ENCODE data around the gene PCGF5. TPM values are rescaled to one million over a fixed set of nuclear protein-coding genes. Genes with fewer than 3 reads are reported as not detected.

Gene PCGF5
- polyA plus RNA-seq, 1 of the 3 experiments (the other 2 are of a cell fraction), result 14.5 TPM

DNA sequence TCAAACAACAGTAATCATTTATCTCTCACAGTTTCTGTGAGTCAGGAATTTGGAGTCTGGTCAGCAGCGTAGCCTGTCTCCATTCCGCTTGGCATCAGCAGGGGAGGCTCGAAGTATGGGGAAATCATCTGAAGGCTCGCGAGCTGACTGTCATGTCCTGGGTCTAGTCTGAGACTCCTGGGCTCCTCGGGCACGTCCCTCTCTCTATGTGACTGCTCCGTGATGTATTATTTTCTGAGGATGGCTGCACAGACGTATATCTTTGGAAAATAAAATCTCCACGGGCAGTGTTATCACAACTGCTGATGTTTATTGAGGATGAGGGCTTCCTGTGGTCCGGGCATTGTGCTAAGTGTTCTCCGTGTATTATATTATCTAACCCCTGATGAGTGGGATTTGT is 23.3 kb upstream of the PCGF5 start:
- Histone ChIP-seq H3K4me1 (ENCODE audit: control insufficient read depth in 1 of 2, insufficient read depth in 2 of 2, low read depth in 1 of 2, low read length in 1 of 2) (peaks cover 0 to 11% of the 10 kb centered on the region in 2 experiments; a peak in 2 of 4 replicates), H4K20me1 (ENCODE audit: insufficient read depth) (no peaks in the 10 kb centered on the region), H2AFZ (ENCODE audit: low read depth) (no peak overlapping the region), H3K4me2 (peak overlapping the region; percentile 56), H3K27me3 (ENCODE audit: insufficient read depth) (no peaks in the 10 kb centered on the region), H3K4me3 (ENCODE audit: low read depth in 2 of 2, low read length in 1 of 2) (no peak overlapping the region), H3K9ac (0 out of 2 replicates have a peak overlapping the region, but pooled peaks have one; percentile 12), H3K27ac (ENCODE audit: low read depth in 2 of 2, low read length in 1 of 2) (peak overlapping the region in 1 of 2 experiments; percentile 40; a peak in 2 of 4 replicates), H3K9me2 (no peaks in the 10 kb centered on the region), H3K36me3 (replicated peaks in 1 of 2; ENCODE audit: control insufficient read depth in 1 of 2, insufficient read depth in 2 of 2, low read length in 1 of 2) (no peaks in the 10 kb centered on the region), H3K9me3 (no peaks in the 10 kb centered on the region), H3K79me2 (ENCODE audit: insufficient read depth) (peaks cover 50% of the 10 kb centered on the region), H3F3A (replicated peaks; ENCODE audit: insufficient read depth) (peaks cover 7% of the 10 kb centered on the region)
- POLR2A ChIA-PET, result no interaction called here
- TF ChIP-seq MEF2A (IDR thresholded peaks at IDR 0.05; ENCODE audit: borderline replicate concordance, low read depth) (no peak), FOXJ3 (CRISPR knock-in tag; IDR thresholded peaks at IDR 0.05) (no peak), TCF12 (IDR thresholded peaks at IDR 0.05) (no peak), TEAD4 (IDR thresholded peaks at IDR 0.05; ENCODE audit: borderline replicate concordance, insufficient read depth) (no peak), RFX5 (IDR thresholded peaks at IDR 0.05; ENCODE audit: low read length) (no peak), GABPA (IDR thresholded peaks at IDR 0.05; ENCODE audit: low read depth) (no peak), REST (IDR thresholded peaks at IDR 0.05; ENCODE audit: low read depth, low read length) (no peak), RCOR1 (IDR thresholded peaks at IDR 0.05; ENCODE audit: low read length) (no peak), JUND (IDR thresholded peaks at IDR 0.05) (no peak), EP300 (IDR thresholded peaks at IDR 0.05; ENCODE audit: borderline replicate concordance in 1 of 2, low read depth in 1 of 2, low read length in 1 of 2) (no peak), SMC3 (IDR thresholded peaks at IDR 0.05; ENCODE audit: low read depth, low read length) (no peak)
- TF ChIP-seq, protein P1, sequence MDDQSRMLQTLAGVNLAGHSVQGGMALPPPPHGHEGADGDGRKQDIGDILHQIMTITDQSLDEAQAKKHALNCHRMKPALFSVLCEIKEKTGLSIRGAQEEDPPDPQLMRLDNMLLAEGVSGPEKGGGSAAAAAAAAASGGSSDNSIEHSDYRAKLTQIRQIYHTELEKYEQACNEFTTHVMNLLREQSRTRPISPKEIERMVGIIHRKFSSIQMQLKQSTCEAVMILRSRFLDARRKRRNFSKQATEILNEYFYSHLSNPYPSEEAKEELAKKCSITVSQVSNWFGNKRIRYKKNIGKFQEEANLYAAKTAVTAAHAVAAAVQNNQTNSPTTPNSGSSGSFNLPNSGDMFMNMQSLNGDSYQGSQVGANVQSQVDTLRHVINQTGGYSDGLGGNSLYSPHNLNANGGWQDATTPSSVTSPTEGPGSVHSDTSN (IDR thresholded peaks at IDR 0.05), result no peak
- TF ChIP-seq, protein P2, sequence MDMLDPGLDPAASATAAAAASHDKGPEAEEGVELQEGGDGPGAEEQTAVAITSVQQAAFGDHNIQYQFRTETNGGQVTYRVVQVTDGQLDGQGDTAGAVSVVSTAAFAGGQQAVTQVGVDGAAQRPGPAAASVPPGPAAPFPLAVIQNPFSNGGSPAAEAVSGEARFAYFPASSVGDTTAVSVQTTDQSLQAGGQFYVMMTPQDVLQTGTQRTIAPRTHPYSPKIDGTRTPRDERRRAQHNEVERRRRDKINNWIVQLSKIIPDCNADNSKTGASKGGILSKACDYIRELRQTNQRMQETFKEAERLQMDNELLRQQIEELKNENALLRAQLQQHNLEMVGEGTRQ (IDR thresholded peaks at IDR 0.05; ENCODE audit: borderline replicate concordance, low read depth, low read length), result no peak
- TF ChIP-seq, protein P3, sequence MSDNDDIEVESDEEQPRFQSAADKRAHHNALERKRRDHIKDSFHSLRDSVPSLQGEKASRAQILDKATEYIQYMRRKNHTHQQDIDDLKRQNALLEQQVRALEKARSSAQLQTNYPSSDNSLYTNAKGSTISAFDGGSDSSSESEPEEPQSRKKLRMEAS (IDR thresholded peaks at IDR 0.05; ENCODE audit: low read depth), result no peak
- TF ChIP-seq, protein P4, sequence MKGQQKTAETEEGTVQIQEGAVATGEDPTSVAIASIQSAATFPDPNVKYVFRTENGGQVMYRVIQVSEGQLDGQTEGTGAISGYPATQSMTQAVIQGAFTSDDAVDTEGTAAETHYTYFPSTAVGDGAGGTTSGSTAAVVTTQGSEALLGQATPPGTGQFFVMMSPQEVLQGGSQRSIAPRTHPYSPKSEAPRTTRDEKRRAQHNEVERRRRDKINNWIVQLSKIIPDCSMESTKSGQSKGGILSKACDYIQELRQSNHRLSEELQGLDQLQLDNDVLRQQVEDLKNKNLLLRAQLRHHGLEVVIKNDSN (IDR thresholded peaks at IDR 0.05; ENCODE audit: borderline replicate concordance, low read depth), result no peak
- DNase-seq, result no peak
- CTCF ChIA-PET, result interaction anchor here (1.4 kb wide), 1 partner anchor 11 kb away, joined by 5 read pairs; no protein-coding TSS in a partner anchor
- 67% methylated on average over 12 of the region's 12 CpGs for WGBS (ENCODE audit: low lambda C conversion rate)
